ENCODE data around the gene DPRX.
"Not testable (repeated sequence)": the region's sequence is repeated elsewhere in the genome, so short reads cannot be mapped to it uniquely, and the experiment has no call there.

DPRX gene

GRCh38 chr19:53664760-53665159 is 33.0 kb downstream of the DPRX start:
- TF ChIP-seq EZH2phosphoT487 (IDR thresholded peaks at IDR 0.05; ENCODE audit: low read depth) (no peak), CTCF (IDR thresholded peaks at IDR 0.05; ENCODE audit: low read depth, low read length) (no peak)
- Histone ChIP-seq H3K9me3 (ENCODE audit: insufficient read depth, low read length) (no peaks in the 10 kb centered on the region; the same call in 1 of the 2 replicates), H3K79me2 (ENCODE audit: low read length) (no peaks in the 10 kb centered on the region), H4K20me1 (ENCODE audit: insufficient read depth, low read length) (no peaks in the 10 kb centered on the region), H2AFZ (ENCODE audit: low read depth, low read length) (no peak overlapping the region), H3K36me3 (replicated peaks; ENCODE audit: low read depth, low read length) (no peaks in the 10 kb centered on the region), H3K4me2 (ENCODE audit: low read length) (no peak overlapping the region), H3K27me3 (ENCODE audit: low read depth, low read length) (no peaks in the 10 kb centered on the region), H3K4me3 (ENCODE audit: low read length) (no peak overlapping the region), H3K27ac (ENCODE audit: low read length) (no peak overlapping the region), H3K4me1 (ENCODE audit: low read length) (no peaks in the 10 kb centered on the region), H3K9ac (ENCODE audit: low read length) (no peak overlapping the region)

DNA sequence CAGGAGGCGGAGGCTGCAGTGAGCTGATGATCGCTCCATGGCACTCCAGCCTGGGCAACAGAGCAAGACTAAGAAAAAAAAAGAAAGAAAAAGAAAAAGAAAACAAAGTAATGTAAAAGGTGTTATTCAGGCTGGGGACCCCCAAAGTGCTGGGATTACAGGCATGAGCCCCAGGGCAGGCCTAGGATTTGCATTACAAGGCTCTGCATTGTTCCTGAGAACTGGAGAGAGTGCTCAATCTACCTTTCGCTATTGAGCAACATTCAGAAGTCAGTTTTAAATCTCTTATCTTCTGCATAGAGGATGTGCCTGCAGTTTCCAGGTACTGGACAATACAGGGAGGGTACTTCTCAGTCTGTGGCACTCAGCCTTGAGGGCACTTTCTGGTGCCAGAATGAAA is 34.5 kb downstream of the DPRX start:
- H3K36me3 ChIP-seq (replicated peaks; ENCODE audit: low read depth, low read length); H3K4me2 ChIP-seq (ENCODE audit: low read length); H3K27me3 ChIP-seq (ENCODE audit: low read depth, low read length); H3K27ac ChIP-seq (ENCODE audit: low read length); H3K4me3 ChIP-seq (ENCODE audit: low read length); H3K9ac ChIP-seq (ENCODE audit: low read length); H2AFZ ChIP-seq (ENCODE audit: low read depth, low read length); H4K20me1 ChIP-seq (ENCODE audit: insufficient read depth, low read length); H3K4me1 ChIP-seq (ENCODE audit: low read length); H3K79me2 ChIP-seq (ENCODE audit: low read length); H3K9me3 ChIP-seq (ENCODE audit: insufficient read depth, low read length): not testable (repeated sequence)

DNA sequence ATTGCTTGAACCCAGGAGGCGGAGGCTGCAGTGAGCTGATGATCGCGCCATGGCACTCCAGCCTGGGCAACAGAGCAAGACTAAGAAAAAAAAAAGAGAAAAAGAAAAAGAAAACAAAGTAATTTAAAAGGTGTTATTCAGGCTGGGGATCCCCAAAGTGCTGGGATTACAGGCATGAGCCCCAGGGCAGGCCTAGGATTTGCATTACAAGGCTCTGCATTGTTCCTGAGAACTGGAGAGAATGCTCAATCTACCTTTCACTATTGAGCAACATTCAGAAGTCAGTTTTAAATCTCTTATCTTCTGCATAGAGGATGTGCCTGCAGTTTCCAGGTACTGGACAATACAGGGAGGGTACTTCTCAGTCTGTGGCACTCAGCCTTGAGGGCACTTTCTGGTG is 37.0 kb downstream of the DPRX start:
- H3K4me1 ChIP-seq (ENCODE audit: low read length); H3K27ac ChIP-seq (ENCODE audit: low read length); H3K36me3 ChIP-seq (replicated peaks; ENCODE audit: low read depth, low read length); H3K9me3 ChIP-seq (ENCODE audit: insufficient read depth, low read length); H4K20me1 ChIP-seq (ENCODE audit: insufficient read depth, low read length); H3K4me3 ChIP-seq (ENCODE audit: low read length); H3K27me3 ChIP-seq (ENCODE audit: low read depth, low read length); H2AFZ ChIP-seq (ENCODE audit: low read depth, low read length); H3K9ac ChIP-seq (ENCODE audit: low read length); H3K4me2 ChIP-seq (ENCODE audit: low read length); H3K79me2 ChIP-seq (ENCODE audit: low read length): not testable (repeated sequence)

- Histone ChIP-seq H3K36me3 (replicated peaks; ENCODE audit: low read depth, low read length) (no peaks in the 10 kb centered on the region), H3K9ac (ENCODE audit: low read length) (no peak overlapping the region), H3K27me3 (ENCODE audit: low read depth, low read length) (no peaks in the 10 kb centered on the region), H4K20me1 (ENCODE audit: insufficient read depth, low read length) (no peaks in the 10 kb centered on the region), H3K4me3 (ENCODE audit: low read length) (no peak overlapping the region), H3K4me2 (ENCODE audit: low read length) (no peak overlapping the region), H3K4me1 (ENCODE audit: low read length) (no peaks in the 10 kb centered on the region), H2AFZ (ENCODE audit: low read depth, low read length) (no peak overlapping the region), H3K79me2 (ENCODE audit: low read length) (no peaks in the 10 kb centered on the region), H3K27ac (ENCODE audit: low read length) (no peak overlapping the region), H3K9me3 (ENCODE audit: insufficient read depth, low read length) (no peaks in the 10 kb centered on the region)
- TF ChIP-seq EZH2phosphoT487 (IDR thresholded peaks at IDR 0.05; ENCODE audit: low read depth) (no peak), CTCF (IDR thresholded peaks at IDR 0.05; ENCODE audit: low read depth, low read length) (no peak)
Measured at GRCh38 chr19:53670345-53670744, 38.5 kb downstream of the DPRX start.

- Histone ChIP-seq H3K27me3 (ENCODE audit: low read depth, low read length) (no peaks in the 10 kb centered on the region), H2AFZ (ENCODE audit: low read depth, low read length) (no peak overlapping the region), H3K4me1 (ENCODE audit: low read length) (no peaks in the 10 kb centered on the region), H3K79me2 (ENCODE audit: low read length) (no peaks in the 10 kb centered on the region), H3K4me2 (ENCODE audit: low read length) (no peak overlapping the region), H3K36me3 (replicated peaks; ENCODE audit: low read depth, low read length) (no peaks in the 10 kb centered on the region), H4K20me1 (ENCODE audit: insufficient read depth, low read length) (no peaks in the 10 kb centered on the region), H3K4me3 (ENCODE audit: low read length) (no peak overlapping the region), H3K9me3 (ENCODE audit: insufficient read depth, low read length) (0 out of 2 replicates have a peak, but pooled peaks cover 4% of the 10 kb centered on the region), H3K27ac (ENCODE audit: low read length) (no peak overlapping the region), H3K9ac (ENCODE audit: low read length) (no peak overlapping the region)
- TF ChIP-seq CTCF (IDR thresholded peaks at IDR 0.05; ENCODE audit: low read depth, low read length) (no peak), EZH2phosphoT487 (IDR thresholded peaks at IDR 0.05; ENCODE audit: low read depth) (no peak)
Measured at GRCh38 chr19:53671663-53672062, 39.9 kb downstream of the DPRX start.
